ENCODE data around the gene PI4KA.

GRCh38 chr22:20752873-20753272, 105.7 kb downstream of the PI4KA start:
- TF ChIP-seq CTCF (conservative IDR thresholded peaks at IDR 0.05 in 1 of 2, IDR thresholded peaks at IDR 0.05 in 1 of 2; ENCODE audit: low read depth in 1 of 2, low read length in 2 of 2) (no peak), EZH2 (IDR thresholded peaks at IDR 0.05; ENCODE audit: low read length, missing control alignments) (no peak)
